ENCODE data around the gene INSIG1.

GRCh38 chr7:155353256-155353897 is 55.7 kb downstream of the INSIG1 start:
- no peak for TF ChIP-seq CTCF (IDR thresholded peaks at IDR 0.05)
- no peak for TF ChIP-seq POLR2A (IDR thresholded peaks at IDR 0.05)

Measured in adrenal gland (tissue), 5 donors.